Spleen (tissue), 11 donors: ENCODE measurements around the gene FHIT. TPM values are rescaled to one million over a fixed set of nuclear protein-coding genes. Genes with fewer than 3 reads are reported as not detected.

Experiments used
- DNase-seq: peaks from one replicate; pipeline ENCODE4 v3.0.0-alpha.2; 2020
- H3K27ac ChIP-seq, 8 donors: fragments of 200-600 bp; sonication (generic) in 7 of 8; 1 replicate in 4 of 8; 2 replicates in 4 of 8; pipeline versions ENCODE4 v1.5.0 to v1.8.0; 2016 to 2021; ENCODE audit warnings: inconsistent platforms in 4 of 8, mild to moderate bottlenecking in 4 of 8, moderate library complexity in 1 of 8
- H3K27me3 ChIP-seq, 7 donors: fragments of 200-600 bp; sonication (generic) in 6 of 7; replicated peaks in 1 of 7; 1 replicate in 4 of 7; 2 replicates in 3 of 7; pipeline versions ENCODE4 v1.5.0 to v1.8.0; 2016 to 2021; ENCODE audit warnings: inconsistent platforms in 3 of 7, mild to moderate bottlenecking in 1 of 7
- H3K36me3 ChIP-seq, 6 donors: fragments of 200-600 bp; sonication (generic) in 5 of 6; 1 replicate in 4 of 6; 2 replicates in 2 of 6; pipeline versions ENCODE4 v1.5.0 to v1.8.0; 2016 to 2021; ENCODE audit warnings: inconsistent platforms in 2 of 6
- H3K4me1 ChIP-seq, 6 donors: fragments of 200-600 bp; sonication (generic) in 5 of 6; 1 replicate in 3 of 6; 2 replicates in 3 of 6; pipeline versions ENCODE4 v1.5.0 to v1.8.0; 2016 to 2021; ENCODE audit warnings: inconsistent platforms in 3 of 6
- H3K4me3 ChIP-seq, 8 donors: fragments of 200-600 bp; sonication (generic) in 7 of 8; 1 replicate in 4 of 8; 2 replicates in 4 of 8; pipeline versions ENCODE4 v1.5.0 to v1.8.0; 2016 to 2021; ENCODE audit warnings: inconsistent platforms in 4 of 8, mild to moderate bottlenecking in 4 of 8, moderate library complexity in 2 of 8
- H3K9me3 ChIP-seq, 8 donors: fragments of 200-600 bp; sonication (generic) in 7 of 8; 1 replicate in 4 of 8; 2 replicates in 4 of 8; pipeline versions ENCODE4 v1.5.0 to v1.8.0; 2016 to 2021; ENCODE audit warnings: inconsistent platforms in 4 of 8
- CTCF ChIP-seq, 11 experiments: fragments of 200-600 bp in 7 of 11; fragments of 450-650 bp in 4 of 11; sonication (generic) in 4 of 11; IDR thresholded peaks in 8 of 11; conservative IDR thresholded peaks in 3 of 11; 1 replicate in 7 of 11; 2 replicates in 4 of 11; pipeline versions ENCODE4 v1.4.0 to v1.8.0; 2016 to 2021; ENCODE audit warnings: antibody characterized with exemption in 11 of 11, inconsistent platforms in 4 of 11, mild to moderate bottlenecking in 1 of 11
- POLR2A ChIP-seq, 3 donors: fragments of 450-650 bp; IDR thresholded peaks; one replicate each; pipeline ENCODE4 v1.5.1; 2017; ENCODE audit warnings: antibody characterized with exemption in 3 of 3, mild to moderate bottlenecking in 1 of 3
- POLR2AphosphoS5 ChIP-seq, 3 donors: sonication (generic); formaldehyde crosslinking; IDR thresholded peaks; one replicate each; pipeline ENCODE4 v1.5.1; 2017; ENCODE audit warnings: antibody characterized with exemption in 3 of 3
- WGBS, 5 donors: extraction: QIAGEN DNeasy Blood & Tissue Kit in 3 of 5; methylation state at CpG; one replicate each; pipeline versions ENCODE4 v1.1.5 to v1.1.7; 2013 to 2018; 5-methylcytosine and 5-hydroxymethylcytosine counted together
- intact Hi-C: fragments of 100-400 bp; cut with DNase I; formaldehyde crosslinking; loops from one replicate; pipeline ENCODE4 v1.15.0; 2023; ENCODE audit warnings: low total_unique reads
- polyA plus RNA-seq, 3 donors: library from polyadenylated mRNA; stranded (reverse); fragments of 200-250 nt; gene quantifications; one replicate each; pipeline ENCODE4 v1.2.1, GENCODE V29; 2013
- total RNA-seq, 7 donors: library from RNA; depleted of rRNA in 3 of 7; stranded (reverse); fragments of >200 nt in 3 of 7; fragmentation: NEBNext Ultra II Directional in 4 of 7; extraction: Animal tissue kit (Norgen Biotek cat#: 25700) in 4 of 7; gene quantifications; one replicate each; pipeline versions ENCODE4 v1.1.0 to v1.2.1, GENCODE V29; 2016 to 2021
- donor health status: healthy with polysubstance abuse.
- donor health status: DM: no; HTN: no; CAD: no; lungs with moderate emphysema.
- donor health status: DM: no; HTN: no; CAD: no.
- donor health status: Bipolar disorder and iron deficiency.
- donor health status: healthy.
- donor health status: DM: no; HTN: no; CAD: no.
- donor health status: DM: yes; HTN: yes; CAD: no.

FHIT gene
- total and polyA plus RNA-seq, 10 donors: 4.1 to 23.1 (median 12.2) TPM

- WGBS, 5 donors: 66 to 78% (median 71%) methylated on average over 6 of the region's 6 CpGs
- intact Hi-C loops: no loop called here
- no peaks in the 10 kb centered on the region for H3K4me1 ChIP-seq
- no peak for DNase-seq
- H3K36me3 ChIP-seq: no peaks in the 10 kb centered on the region
- no peaks in the 10 kb centered on the region for H3K9me3 ChIP-seq
- no peak overlapping the region for H3K4me3 ChIP-seq
- TF ChIP-seq POLR2A (IDR thresholded peaks at IDR 0.05) (no peak), CTCF (IDR thresholded peaks at IDR 0.05 in 8 of 11, conservative IDR thresholded peaks at IDR 0.05 in 3 of 11) (no peak), POLR2AphosphoS5 (IDR thresholded peaks at IDR 0.05) (no peak)
- H3K27ac ChIP-seq: no peak overlapping the region
- H3K27me3 ChIP-seq: no peaks in the 10 kb centered on the region
Measured at GRCh38 chr3:60757724-60758123, 493.5 kb downstream of the FHIT start.

- no peak for DNase-seq
- no peak overlapping the region for H3K4me3 ChIP-seq
- H3K36me3 ChIP-seq: no peaks in the 10 kb centered on the region
- H3K4me1 ChIP-seq: no peaks in the 10 kb centered on the region
- no peaks in the 10 kb centered on the region for H3K27me3 ChIP-seq
- intact Hi-C loops: no loop called here
- no peaks in the 10 kb centered on the region for H3K9me3 ChIP-seq
- 73 to 85% (median 74%) methylated on average over 7 of the region's 7 CpGs for WGBS, 5 donors
- H3K27ac ChIP-seq: no peak overlapping the region
- TF ChIP-seq CTCF (IDR thresholded peaks at IDR 0.05 in 8 of 11, conservative IDR thresholded peaks at IDR 0.05 in 3 of 11) (no peak), POLR2AphosphoS5 (IDR thresholded peaks at IDR 0.05) (no peak), POLR2A (IDR thresholded peaks at IDR 0.05) (no peak)
Measured at GRCh38 chr3:60756241-60757030, 494.8 kb downstream of the FHIT start.

- Histone ChIP-seq H3K4me1 (no peaks in the 10 kb centered on the region), H3K36me3 (no peaks in the 10 kb centered on the region), H3K27ac (no peak overlapping the region), H3K9me3 (peaks cover 0 to 13% (median 9%) of the 10 kb centered on the region in 8 donors), H3K4me3 (no peak overlapping the region), H3K27me3 (no peaks in the 10 kb centered on the region)
- intact Hi-C loops: no loop called here
- no peak for DNase-seq
- TF ChIP-seq POLR2AphosphoS5 (IDR thresholded peaks at IDR 0.05) (no peak), CTCF (IDR thresholded peaks at IDR 0.05 in 8 of 11, conservative IDR thresholded peaks at IDR 0.05 in 3 of 11) (no peak), POLR2A (IDR thresholded peaks at IDR 0.05) (no peak)
- 77 to 86% (median 82%) methylated on average over 3 of the region's 3 CpGs for WGBS, 5 donors
Measured at GRCh38 chr3:60755094-60755493, 496.2 kb downstream of the FHIT start.

GRCh38 chr3:60754617-60755016, 496.6 kb downstream of the FHIT start:
- no peaks in the 10 kb centered on the region for H3K27me3 ChIP-seq
- 78 to 94% (median 85%) methylated on average over 1 of the region's 1 CpG for WGBS, 5 donors

More at GRCh38 chr3:60754617-60755016, 496.6 kb downstream of the FHIT start:
- no peak overlapping the region for H3K4me3 ChIP-seq
- no peaks in the 10 kb centered on the region for H3K36me3 ChIP-seq
- intact Hi-C loops: no loop called here
- no peak for DNase-seq
- TF ChIP-seq POLR2A (IDR thresholded peaks at IDR 0.05) (no peak), POLR2AphosphoS5 (IDR thresholded peaks at IDR 0.05) (no peak), CTCF (IDR thresholded peaks at IDR 0.05 in 8 of 11, conservative IDR thresholded peaks at IDR 0.05 in 3 of 11) (no peak)
- no peak overlapping the region for H3K27ac ChIP-seq
- H3K4me1 ChIP-seq: no peaks in the 10 kb centered on the region
- peaks cover 0 to 18% (median 11%) of the 10 kb centered on the region in 8 donors for H3K9me3 ChIP-seq
